ENCODE measurements around the gene SYNJ2.

The SYNJ2 gene

GRCh38 chr6:158044525-158044888 is 62.8 kb downstream of the SYNJ2 start:
- DNase-seq = no peak

GRCh38 chr6:158046201-158047126 is 64.8 kb downstream of the SYNJ2 start:
- no peak for DNase-seq

- no peak for DNase-seq
These were observed 65.5 kb downstream of the SYNJ2 start for GRCh38 chr6:158047127-158047518.

- DNase-seq = no peak
These were observed 66.1 kb downstream of the SYNJ2 start for GRCh38 chr6:158047563-158048323.

- no peak for DNase-seq
These were observed 66.9 kb downstream of the SYNJ2 start for GRCh38 chr6:158048589-158048988.

- peak; percentile 79 for DNase-seq
These were observed 67.7 kb downstream of the SYNJ2 start for GRCh38 chr6:158049055-158050028.

- no peak for DNase-seq
These were observed 68.6 kb downstream of the SYNJ2 start for GRCh38 chr6:158050107-158050735.

GRCh38 chr6:158050955-158051354 is 69.3 kb downstream of the SYNJ2 start:
- no peak for DNase-seq

- DNase-seq = no peak
These were observed 70.3 kb downstream of the SYNJ2 start for GRCh38 chr6:158051968-158052367.

GRCh38 chr6:158053377-158054313 is 72.0 kb downstream of the SYNJ2 start:
- DNase-seq = no peak

- no peak for DNase-seq
These were observed 74.7 kb downstream of the SYNJ2 start for GRCh38 chr6:158056355-158056754.

- DNase-seq = no peak
These were observed 75.1 kb downstream of the SYNJ2 start for GRCh38 chr6:158056804-158057203.

GRCh38 chr6:158057213-158057987 is 75.7 kb downstream of the SYNJ2 start:
- DNase-seq = no peak

GRCh38 chr6:158058171-158058651 is 76.5 kb downstream of the SYNJ2 start:
- no peak for DNase-seq

GRCh38 chr6:158059108-158059507 is 77.4 kb downstream of the SYNJ2 start:
- no peak for DNase-seq

GRCh38 chr6:158060455-158061360 is 79.0 kb downstream of the SYNJ2 start:
- no peak for DNase-seq

- no peak for DNase-seq
These were observed 79.7 kb downstream of the SYNJ2 start for GRCh38 chr6:158061361-158061708.

GRCh38 chr6:158061709-158062461 is 80.2 kb downstream of the SYNJ2 start:
- no peak for DNase-seq
